ENCODE results near the gene PDZRN4.

PDZRN4 gene

DNA sequence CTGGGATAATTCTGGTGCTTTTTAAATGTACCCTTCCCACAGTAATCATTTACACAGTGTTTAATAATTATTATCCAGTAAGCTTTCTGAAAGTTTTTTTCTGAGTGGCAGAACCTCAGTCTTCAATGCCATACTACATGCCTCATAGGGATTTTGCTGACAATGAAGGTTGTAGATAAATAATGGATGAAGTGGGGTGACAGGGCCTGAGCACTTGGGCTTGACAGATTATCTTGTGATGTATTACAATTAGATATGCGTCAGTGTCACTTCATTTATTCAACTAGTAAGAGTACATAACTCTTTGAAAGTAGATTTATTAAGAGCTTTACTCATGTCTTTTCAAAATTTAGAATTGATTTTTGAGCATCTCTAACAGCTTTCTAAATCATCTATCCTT, 176.1 kb downstream of the PDZRN4 start:
- DNase-seq, result no peak

DNA sequence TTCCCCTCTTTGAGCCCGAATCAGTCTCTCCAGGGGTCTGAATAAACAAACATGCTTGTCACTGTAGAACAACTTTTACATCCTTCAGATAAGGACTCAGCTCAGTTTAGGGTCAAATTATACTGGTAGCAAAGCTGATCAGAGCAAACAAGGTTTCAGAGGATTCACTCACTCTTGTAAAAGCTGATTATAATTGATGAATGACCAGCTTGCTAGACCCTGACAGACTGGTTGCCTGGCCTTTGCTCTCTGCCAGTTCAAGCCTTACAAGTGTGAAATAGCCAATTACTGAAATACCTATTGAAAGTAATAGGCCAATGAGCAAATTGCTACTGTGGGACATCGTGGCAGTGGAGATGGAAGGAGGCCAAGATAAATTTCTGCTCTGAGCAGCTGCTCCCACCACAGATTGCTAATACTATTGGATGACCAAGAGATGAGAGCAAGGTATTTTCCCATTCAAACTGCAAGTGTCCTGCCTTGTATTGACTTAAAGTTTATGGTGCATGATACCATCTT, 177.6 kb downstream of the PDZRN4 start:
- no peak for DNase-seq

DNA sequence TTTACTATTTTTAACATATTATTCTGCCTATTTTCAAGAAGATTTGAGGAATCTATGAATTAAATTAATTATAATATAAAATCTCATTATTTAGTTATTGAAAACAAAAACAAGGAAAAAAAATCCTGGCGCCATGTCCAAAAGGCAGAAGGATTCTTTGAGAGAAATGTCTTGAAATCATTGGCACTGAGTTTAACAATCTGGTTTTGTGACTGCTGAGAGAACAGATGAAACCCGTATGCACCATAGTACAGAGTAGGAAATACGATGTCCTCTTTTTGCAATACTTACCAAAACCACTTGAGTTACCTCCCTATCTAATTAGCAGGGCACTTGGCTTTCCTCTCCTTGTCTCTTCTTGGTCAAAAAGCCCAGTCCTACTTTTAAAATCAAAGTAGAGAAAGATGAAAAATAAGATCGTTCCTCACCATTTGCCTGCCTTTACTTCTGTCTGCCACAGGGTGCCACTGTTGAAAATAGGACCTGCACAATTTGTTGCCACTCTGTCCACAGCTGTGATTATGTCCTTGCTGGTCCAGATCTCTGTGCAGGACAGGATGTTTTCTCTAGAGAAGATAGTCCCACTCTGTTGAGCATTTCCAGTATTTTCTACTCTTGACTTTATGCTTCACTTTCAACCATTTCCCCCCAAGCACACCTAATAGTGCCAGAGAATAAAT, 179.7 kb downstream of the PDZRN4 start:
- no peak for DNase-seq

DNA sequence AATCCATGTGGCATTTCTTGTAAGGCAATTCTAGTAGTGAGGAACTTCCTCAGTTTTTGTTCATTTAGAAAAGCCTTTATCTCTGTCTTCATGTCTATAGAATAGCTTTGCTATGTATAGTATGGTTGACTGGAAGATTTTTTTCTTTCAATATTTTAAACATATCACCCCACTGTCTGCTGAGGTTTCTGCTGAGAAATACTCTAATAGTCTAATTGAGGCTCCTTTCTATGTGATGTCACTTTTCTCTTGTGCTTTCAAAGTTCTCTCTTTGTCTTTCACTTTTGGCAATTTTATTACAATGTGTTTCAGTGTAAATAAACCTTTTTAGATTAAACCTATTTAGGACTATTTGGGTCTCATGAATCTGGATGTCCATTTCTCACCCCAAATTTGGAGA, 192.8 kb downstream of the PDZRN4 start:
- no peak for DNase-seq

DNA sequence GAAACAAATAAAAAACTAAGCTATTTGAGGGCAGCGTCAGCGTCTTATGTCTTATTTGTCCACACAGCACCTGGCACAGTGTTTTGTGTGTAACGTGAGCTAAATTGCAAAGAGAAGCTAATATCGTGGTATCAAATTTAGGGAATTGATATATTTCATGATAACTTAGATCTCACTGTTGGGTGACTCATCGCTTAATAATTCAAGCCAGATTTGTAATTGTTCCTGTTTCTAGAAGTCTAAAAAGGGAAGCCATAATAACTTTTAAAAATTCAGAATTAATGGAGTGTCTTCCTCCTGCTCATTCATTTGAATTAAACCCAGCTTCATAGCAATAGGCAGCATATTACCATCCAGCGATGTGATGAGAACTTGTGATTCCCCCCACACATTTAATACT, 214.7 kb downstream of the PDZRN4 start:
- no peak for DNase-seq

DNA sequence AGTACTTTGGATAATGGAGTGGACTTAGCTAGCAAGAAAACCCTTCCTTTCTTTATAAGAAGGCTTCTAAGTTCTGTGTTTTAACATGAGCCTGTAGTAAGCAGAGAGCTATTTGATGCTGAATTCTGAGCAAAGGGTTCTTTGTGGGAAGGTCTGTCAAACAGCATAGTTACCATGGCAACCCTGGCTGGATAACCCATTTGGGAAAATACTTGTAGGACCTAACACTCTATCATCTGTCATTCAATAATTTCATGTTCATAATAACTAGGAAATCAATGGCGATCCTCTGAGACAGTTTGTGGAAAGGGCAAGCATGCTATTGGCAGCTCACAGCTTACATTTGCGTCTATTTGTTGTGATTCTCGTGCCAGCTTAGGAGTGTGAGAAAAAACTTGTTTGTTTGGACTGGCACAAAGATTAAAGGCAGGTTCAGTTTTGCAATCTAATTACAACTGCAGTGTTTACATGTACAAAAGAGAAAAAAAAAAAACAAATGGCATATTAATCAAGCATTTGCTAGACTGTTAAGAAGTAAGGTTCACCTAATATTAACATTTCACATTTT, 219.2 kb downstream of the PDZRN4 start:
- no peak for DNase-seq

DNA sequence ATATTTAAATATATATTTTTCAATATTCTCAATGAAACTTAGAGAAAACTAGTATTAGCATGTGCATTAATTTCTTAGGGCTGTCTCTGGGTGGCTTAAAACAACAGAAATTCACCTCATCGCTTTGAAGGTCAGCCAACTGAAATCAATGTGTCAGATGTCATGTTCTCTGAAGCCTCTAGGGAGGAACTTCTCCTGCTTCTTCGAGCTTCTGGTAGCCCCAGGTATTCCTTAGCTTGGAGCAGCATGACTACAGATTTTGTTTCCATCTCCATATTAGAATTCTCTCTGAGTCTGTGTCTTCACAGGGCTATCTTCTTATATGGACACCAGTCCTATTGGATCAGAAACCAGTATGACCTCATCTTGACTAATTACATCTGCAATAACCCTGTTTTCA, 221.5 kb downstream of the PDZRN4 start:
- no peak for DNase-seq

DNA sequence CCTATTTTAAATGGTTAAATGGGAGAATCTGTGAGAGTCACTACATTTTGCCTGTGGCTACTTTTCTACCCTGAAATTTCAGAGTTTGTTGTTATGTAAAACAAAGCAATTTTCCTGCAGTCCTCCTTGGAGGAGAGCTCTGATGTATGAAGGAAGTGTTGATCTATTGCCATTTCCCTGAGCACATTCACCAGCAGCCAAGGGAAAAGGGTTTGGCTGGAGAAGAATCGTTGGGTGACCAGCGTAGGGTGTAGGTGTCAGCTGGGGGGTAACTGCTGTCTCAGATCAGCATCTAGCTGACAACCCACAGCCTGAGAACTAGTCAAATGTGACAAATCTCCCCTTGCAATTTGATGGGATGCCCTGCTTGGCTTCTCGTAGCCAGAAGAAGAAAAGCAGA, 230.5 kb downstream of the PDZRN4 start:
- no peak for DNase-seq

DNA sequence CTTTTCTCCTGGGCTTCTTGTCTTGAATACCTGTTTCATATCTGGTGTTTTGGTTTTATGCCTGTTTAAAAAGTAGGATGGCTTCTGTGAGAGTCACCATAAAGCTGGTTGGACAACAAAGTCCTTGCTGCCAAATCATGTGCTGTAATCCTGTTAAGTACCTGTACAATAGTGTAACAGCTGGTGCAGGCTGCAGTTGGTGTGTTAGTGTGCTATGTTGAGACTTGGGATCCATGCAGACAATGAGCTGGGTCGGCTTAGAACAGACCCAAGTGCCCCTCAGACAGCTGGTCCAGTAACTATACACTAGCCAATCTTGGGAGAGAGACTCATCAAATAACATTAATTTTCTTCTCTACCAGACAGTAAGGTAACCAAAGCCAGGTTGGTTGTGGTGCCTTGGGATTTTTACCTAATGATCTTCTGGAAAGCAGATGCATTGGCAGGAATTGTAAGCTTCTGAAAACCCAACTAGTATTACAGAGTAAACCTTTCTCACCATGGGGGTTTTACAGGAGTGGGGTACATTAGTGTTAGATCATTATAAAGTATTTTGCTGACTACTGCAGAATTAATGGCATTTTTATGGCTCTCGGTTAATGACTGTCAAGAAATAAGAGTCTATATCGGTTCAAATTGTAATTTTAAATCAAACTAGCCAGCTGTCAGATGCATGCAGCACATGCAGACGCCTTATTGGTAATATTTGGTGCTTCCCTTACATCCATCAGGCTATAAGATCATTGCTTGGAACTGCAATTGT, 231.2 kb downstream of the PDZRN4 start:
- DNase-seq, result no peak

DNA sequence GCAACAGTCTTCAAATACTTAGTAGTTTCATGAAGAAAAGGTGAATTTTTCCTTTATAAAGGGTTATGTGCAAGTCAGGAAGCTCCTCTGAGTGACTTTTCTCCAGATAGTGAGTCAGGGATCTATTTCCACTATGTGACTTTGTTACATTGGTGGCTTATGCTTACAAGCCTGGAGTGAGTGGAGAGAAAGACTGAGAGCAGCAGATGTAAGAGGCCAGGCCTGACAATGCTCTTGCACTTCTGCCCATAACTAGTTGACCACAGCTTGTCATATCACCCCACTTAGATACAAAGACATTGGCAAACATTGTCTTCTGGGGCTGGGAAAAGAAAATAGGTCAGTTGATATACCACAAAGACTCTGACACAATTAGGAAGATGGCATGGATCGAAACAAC, 236.5 kb downstream of the PDZRN4 start:
- DNase-seq, result no peak

DNA sequence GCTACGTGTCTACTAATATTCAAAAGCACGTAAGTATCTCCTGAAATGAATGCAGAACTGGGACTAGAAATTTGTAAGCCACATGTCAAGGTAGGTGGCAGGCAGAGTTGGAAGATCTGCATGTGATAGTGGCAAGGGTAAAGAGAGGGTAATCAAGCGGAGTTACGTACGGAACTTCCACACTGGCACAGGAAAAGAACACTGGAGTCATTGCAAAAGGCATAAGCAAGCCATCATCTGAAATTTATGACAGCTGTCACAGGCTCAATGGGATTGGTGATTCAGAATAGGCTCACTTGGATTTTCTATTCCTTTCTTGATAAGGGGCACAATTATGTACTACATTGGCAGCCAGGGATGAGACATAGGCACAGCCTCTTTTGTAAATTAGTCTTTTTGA, 245.3 kb downstream of the PDZRN4 start:
- no peak for DNase-seq

DNA sequence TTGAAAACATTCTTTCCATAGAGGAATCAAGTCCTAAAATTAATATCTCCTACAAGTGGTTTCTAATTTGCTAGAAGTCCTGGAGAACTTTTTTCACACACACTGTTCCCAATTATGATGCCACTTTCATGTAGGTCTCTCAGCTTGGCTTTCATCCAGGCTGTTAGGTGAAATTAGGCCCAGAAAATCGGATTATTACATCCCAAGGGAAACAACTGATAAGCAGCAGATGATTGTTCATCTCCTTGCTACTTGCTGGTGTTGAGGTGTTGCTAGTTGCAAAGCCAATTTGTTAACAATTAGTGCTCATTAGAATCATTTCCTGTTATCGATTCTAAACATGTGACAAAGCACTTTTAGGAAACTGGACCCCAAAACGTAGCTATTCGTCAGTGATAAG, 248.0 kb downstream of the PDZRN4 start:
- no peak for DNase-seq

DNA sequence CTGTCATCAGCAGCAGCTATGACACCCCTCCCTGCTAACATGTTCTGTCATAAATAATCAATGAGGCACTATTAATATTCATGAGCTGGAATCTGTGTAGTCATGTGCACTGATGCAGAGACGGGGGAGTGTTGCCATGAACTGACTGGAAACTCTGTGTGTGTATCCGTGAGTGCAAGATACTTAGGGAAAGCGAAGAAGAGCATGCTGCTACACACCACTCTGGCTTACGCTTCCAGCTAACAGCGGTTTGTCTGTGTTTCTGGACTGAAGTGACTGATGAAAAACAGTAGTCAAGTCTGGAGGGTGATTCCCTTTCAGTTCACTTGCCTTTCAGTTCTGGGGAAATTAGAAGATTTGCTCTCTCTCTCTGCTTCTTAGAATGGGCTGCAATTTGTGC, 249.4 kb downstream of the PDZRN4 start:
- no peak for DNase-seq

DNA sequence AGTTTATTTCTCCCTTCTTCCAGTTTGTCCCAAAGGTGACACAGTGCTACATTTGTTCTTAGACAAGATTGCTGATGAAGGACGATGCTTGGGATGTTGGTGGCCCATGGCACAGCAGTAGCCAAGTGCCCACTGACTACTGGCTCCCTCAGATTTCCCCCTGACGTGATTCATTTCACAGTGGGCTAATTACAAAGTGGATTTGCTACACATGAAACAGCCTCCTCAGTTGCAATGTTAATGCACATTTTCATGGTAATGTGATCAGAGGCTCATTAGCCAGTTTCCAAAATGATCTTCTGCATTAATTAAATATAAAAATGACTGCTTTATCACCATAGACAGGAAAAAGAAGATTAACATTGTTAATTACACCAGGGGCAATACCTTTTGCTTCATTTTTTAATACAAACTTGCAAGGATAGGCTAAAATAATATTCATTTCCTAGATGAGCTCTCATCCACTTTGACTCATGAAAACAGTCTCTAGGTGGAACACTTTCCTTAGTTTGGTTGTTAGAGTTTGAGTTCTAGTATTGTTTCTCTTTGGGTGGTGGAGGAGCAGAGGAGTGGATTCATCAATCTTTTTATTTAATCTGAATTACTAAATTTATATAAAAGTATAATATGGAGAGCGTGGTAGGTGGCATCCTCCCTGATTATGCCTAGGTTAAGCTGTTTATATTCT, 250.9 kb downstream of the PDZRN4 start:
- DNase-seq, result no peak

DNA sequence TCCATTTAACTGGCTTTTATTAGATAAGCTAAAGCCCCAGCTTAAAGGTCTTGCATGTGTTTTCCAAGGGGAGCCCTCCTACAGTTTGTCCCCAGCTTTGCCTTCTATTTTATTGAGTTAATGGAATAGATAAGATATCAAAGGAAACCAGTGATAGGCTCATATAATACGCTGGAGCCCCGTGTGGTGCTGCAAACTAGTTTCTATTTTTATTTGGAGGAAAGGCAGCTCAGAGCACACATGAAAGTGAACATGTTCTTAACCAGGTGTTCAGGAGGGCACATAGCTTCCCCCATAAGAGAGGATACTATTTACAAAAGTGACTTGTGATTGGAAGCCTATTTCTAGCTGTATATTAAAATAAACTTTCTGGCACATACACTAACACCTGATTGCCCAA, 251.7 kb downstream of the PDZRN4 start:
- no peak for DNase-seq

DNA sequence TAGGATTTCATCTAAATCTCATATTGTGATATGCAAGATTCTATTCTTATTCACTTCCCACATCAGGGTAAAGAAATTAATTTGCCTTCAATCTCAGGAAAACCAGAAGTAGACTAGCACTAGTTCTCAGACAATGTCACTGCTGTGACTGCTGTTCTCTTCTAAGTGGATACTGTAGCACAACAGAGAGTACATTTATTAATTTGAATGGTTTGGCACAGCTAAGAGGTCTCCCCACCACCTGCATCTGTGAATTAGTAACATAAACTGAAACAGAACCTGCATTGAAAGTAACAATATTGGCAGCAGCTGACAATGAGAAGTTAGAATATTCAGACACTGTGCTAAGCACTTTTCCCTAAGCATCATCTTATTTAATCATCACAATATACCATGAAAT, 253.1 kb downstream of the PDZRN4 start:
- DNase-seq, result no peak

DNA sequence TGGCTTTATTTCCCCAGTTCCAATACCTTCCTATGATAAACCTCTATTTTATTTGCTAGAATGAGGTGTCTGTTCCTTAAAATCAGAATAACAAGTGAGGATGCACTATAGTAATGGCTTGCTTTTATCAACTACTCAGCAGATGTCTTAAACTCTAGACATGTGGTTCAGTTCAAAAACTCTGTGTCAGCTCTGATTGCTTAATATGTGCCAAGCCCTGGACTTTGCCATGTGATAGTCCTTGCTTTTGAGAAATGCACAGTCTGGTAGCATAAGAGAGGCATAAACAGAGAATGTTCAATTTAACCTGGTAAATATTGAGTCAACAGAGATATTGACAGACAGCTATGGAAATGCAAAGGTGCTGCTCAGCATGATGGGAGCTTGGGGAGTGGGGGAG, 254.8 kb downstream of the PDZRN4 start:
- no peak for DNase-seq

DNA sequence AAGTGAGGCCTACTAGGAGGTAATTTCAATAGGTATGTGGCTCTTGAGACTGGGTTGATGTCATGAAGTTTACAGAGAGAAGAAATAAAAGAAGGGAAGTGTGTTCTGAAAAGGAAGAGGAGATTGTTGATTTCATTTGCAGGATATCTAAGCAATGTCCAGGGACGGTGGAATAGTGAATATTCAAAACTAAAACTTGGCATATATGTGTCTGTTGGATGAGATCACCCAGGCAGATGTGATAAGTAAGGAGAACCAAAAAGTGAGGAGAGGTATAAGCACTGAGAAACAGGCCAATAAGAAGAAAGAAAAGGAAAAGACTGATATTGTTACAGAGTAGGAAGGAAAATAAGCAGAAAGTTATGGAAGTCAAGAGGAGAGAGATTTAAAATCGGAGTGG, 255.6 kb downstream of the PDZRN4 start:
- DNase-seq, result no peak

DNA sequence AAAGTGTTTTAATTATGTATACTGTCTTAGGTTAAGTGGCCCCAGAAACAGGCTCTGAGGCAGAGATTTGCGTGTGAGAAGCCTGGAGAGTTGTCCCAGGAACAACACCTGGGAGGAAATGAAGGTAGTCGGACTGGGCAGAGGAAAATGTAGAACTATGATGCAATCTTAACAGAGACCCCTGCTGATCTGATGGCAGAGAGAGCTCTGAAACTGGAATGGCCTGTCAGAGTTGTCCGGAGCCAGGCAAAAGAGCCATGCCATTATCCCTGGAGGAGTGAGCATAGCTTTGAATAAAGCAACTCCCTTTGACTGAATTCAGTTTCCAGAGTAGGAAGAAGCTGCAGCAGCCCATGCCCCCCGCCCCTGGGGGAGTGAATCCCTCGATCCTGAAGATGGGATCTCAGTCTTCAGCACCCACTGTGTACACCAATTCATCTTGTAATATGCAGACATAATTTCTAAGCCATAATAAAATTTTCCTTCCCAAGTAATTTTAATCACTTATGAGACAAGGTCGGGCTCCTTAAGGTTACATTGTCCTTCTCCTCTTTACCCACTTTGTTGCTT, 264.8 kb downstream of the PDZRN4 start:
- no peak for DNase-seq

DNA sequence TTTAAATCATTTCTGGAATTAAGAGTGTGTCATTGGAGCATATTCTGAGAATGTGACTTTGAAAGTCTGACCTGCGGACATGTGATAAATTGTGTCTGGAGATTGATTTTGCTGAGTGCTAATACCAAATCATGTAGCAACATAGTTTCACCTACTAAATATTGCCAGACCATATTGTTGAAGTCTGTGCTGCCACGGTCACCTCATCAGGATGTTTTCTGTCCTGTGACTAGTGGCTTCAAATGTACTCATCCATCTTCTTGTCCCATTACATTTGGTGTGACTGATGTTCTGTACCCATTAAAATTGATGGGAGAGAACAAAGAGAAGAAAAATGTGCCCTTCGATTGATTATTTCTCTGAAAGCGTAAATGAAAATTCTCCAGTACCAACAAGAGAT, 265.3 kb downstream of the PDZRN4 start:
- no peak for DNase-seq

DNA sequence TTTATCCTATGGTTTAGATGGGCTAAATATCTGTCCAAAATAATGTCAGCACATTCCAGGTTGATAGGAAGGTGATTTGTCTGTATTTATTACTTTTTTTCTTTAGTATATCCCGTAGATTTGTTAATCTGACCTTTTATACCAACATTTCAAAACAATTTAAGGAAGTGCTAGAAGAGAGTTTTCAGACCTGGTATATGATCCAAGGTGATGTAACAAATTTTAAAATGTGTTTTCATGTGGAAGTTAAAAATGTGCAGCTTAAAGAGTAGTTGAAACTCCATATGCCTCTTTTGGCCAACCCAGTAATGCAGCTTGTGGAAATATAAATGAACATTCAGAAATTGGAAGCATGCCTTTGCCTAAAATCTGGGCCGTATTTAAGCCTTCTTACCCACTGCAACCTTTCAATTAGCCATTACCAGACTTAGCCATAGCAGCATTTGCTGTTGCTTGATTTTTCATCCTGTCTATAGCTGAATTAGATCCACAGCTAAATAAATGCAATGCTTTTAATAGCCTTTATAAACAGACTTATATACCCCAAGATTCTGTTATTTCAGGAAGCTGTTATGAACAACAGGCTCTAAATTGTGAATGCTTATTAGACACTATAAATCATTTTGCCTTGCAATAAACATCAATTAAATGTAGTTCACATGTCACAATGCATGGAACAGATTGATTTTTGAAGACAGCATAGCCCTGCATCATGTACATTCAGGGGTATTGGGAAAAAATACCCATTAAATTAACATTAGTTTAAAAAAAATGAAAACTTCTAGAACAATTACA, 271.2 kb downstream of the PDZRN4 start:
- DNase-seq, result no peak

DNA sequence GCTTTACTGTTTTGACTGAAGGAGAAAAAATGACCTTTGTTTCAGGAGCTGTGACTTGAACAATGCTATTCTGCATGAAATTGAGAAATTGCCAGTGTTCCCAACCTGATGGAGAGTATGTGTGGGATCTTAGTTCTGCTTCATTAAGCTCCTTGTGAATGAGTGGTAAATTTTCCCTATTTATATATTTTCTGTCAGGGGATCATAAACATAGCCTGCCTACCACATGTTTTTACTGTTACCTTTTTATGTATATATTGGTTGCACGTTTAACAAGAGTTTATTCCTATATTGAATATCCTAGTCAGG, 271.7 kb downstream of the PDZRN4 start:
- no peak for DNase-seq

DNA sequence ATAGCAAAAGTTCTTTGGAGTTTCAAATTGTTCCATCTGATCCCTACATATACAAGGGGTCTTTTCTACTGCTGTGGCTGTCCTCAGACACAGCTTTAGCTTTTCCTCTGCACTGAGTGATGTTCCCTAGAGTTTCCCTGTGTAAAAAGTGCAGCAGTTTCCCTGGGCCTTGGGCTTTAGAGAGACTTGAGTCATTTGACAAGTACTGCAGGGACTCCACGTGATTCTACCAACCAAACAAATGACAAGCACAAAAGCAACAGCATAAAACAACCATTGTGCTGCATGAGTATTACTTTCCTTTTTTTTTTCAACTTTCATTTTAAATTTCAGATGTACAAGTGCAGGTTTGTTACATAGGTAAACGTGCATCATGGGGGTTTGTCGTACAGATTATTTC, 272.8 kb downstream of the PDZRN4 start:
- no peak for DNase-seq
